Measurements from ENCODE around the gene CAMTA1. TPM values are rescaled to one million over a fixed set of nuclear protein-coding genes. Genes with fewer than 3 reads are reported as not detected.
A peak's percentile ranks its signal among the peaks of the same experiment; 100 is the strongest.

The CAMTA1 gene
- total RNA-seq, 2 donors from 2014 or later: 109 to 128 TPM

- intact Hi-C loops (cut with DNase I): no loop called here
- no peak for DNase-seq
These were observed 788.2 kb downstream of the CAMTA1 start for GRCh38 chr1:7573481-7573880.

GRCh38 chr1:7574121-7575040 lies 789.1 kb downstream of the CAMTA1 start:
- intact Hi-C loops (cut with DNase I): no loop called here
- no peak for DNase-seq
- ATAC-seq: peak; percentile 36 to 48

More at GRCh38 chr1:7573481-7573880, 788.2 kb downstream of the CAMTA1 start:
- no peak for ATAC-seq

GRCh38 chr1:7575041-7575400 lies 789.8 kb downstream of the CAMTA1 start:
- ATAC-seq (no peak), DNase-seq (peak; percentile 12)
- intact Hi-C loops (cut with DNase I): no loop called here

- intact Hi-C loops (cut with DNase I): no loop called here
- DNase-seq (peak; percentile 18), ATAC-seq (peak; percentile 35)
These were observed 791.8 kb downstream of the CAMTA1 start for GRCh38 chr1:7576946-7577657.

GRCh38 chr1:7578206-7578605 lies 793.0 kb downstream of the CAMTA1 start:
- DNase-seq: peak; percentile 18
- intact Hi-C loops (cut with DNase I): no loop called here

GRCh38 chr1:7579016-7579415 lies 793.8 kb downstream of the CAMTA1 start:
- intact Hi-C loops (cut with DNase I): no loop called here
- ATAC-seq: no peak
- peak; percentile 3 for DNase-seq

More at GRCh38 chr1:7578206-7578605, 793.0 kb downstream of the CAMTA1 start:
- no peak for ATAC-seq

- intact Hi-C loops (cut with DNase I): loop anchor here in 1 of 2 donors (5.0 kb wide), 1 partner anchor 67 kb away; no protein-coding TSS in a partner anchor
- DNase-seq (peak; percentile 3), ATAC-seq (no peak)
These were observed 794.9 kb downstream of the CAMTA1 start for GRCh38 chr1:7579831-7580804.

- no peak for ATAC-seq
These were observed 795.9 kb downstream of the CAMTA1 start for GRCh38 chr1:7580923-7581753.

GRCh38 chr1:7581754-7582459 lies 796.7 kb downstream of the CAMTA1 start:
- intact Hi-C loops (cut with DNase I): loop anchor here (1.0 to 5.0 kb wide), 2 partner anchors 65 kb away; no protein-coding TSS in a partner anchor

More at GRCh38 chr1:7580923-7581753, 795.9 kb downstream of the CAMTA1 start:
- intact Hi-C loops (cut with DNase I): loop anchor here (1.0 to 5.0 kb wide), 2 partner anchors 66 kb away; no protein-coding TSS in a partner anchor
- DNase-seq: peak; percentile 19

GRCh38 chr1:7582460-7582972 lies 797.3 kb downstream of the CAMTA1 start:
- intact Hi-C loops (cut with DNase I): loop anchor here in 1 of 2 donors (5.0 kb wide), 1 partner anchor 65 kb away; no protein-coding TSS in a partner anchor
- DNase-seq (peak; percentile 1), ATAC-seq (no peak)

More at GRCh38 chr1:7581754-7582459, 796.7 kb downstream of the CAMTA1 start:
- ATAC-seq (peak; percentile 5 to 36), DNase-seq (peak; percentile 33)

GRCh38 chr1:7583291-7584096 lies 798.2 kb downstream of the CAMTA1 start:
- ATAC-seq (no peak), DNase-seq (peak; percentile 13)
- intact Hi-C loops (cut with DNase I): loop anchor here in 1 of 2 donors (5.0 kb wide), 1 partner anchor 64 kb away; no protein-coding TSS in a partner anchor

- DNase-seq: peak; percentile 5
- no peak for ATAC-seq
- intact Hi-C loops (cut with DNase I): loop anchor here in 1 of 2 donors (5.0 kb wide), 1 partner anchor 63 kb away; no protein-coding TSS in a partner anchor
These were observed 798.9 kb downstream of the CAMTA1 start for GRCh38 chr1:7584157-7584556.

GRCh38 chr1:7584643-7585042 lies 799.4 kb downstream of the CAMTA1 start:
- DNase-seq: peak; percentile 4
- intact Hi-C loops (cut with DNase I): loop anchor here in 1 of 2 donors (5.0 kb wide), 1 partner anchor 63 kb away; no protein-coding TSS in a partner anchor
- no peak for ATAC-seq

GRCh38 chr1:7585216-7585907 lies 800.1 kb downstream of the CAMTA1 start:
- intact Hi-C loops (cut with DNase I): no loop called here
- no peak for ATAC-seq
- peak; percentile 10 for DNase-seq
